Body of pancreas (tissue), 4 donors: ENCODE data around the gene HOXB5.

Experiments used
- POLR2A ChIP-seq, 3 donors: fragments of 450-650 bp; IDR thresholded peaks; one replicate each; pipeline ENCODE4 v1.6.1; 2016; ENCODE audit warnings: antibody characterized with exemption in 3 of 3, mild to moderate bottlenecking in 2 of 3
- TF ChIP-seq, protein P1 (sequence below), 7 experiments: fragments of 450-650 bp in 4 of 7; fragments of 200-600 bp in 3 of 7; sonication (generic) in 3 of 7; IDR thresholded peaks; one replicate each; pipeline ENCODE4 v1.5.1; 2016 to 2019; ENCODE audit warnings: antibody characterized with exemption in 7 of 7

GRCh38 chr17:48547808-48548522 lies 45.6 kb downstream of the HOXB5 start:
- TF ChIP-seq, protein P1, sequence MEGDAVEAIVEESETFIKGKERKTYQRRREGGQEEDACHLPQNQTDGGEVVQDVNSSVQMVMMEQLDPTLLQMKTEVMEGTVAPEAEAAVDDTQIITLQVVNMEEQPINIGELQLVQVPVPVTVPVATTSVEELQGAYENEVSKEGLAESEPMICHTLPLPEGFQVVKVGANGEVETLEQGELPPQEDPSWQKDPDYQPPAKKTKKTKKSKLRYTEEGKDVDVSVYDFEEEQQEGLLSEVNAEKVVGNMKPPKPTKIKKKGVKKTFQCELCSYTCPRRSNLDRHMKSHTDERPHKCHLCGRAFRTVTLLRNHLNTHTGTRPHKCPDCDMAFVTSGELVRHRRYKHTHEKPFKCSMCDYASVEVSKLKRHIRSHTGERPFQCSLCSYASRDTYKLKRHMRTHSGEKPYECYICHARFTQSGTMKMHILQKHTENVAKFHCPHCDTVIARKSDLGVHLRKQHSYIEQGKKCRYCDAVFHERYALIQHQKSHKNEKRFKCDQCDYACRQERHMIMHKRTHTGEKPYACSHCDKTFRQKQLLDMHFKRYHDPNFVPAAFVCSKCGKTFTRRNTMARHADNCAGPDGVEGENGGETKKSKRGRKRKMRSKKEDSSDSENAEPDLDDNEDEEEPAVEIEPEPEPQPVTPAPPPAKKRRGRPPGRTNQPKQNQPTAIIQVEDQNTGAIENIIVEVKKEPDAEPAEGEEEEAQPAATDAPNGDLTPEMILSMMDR (IDR thresholded peaks at IDR 0.05): no peak
- TF ChIP-seq POLR2A (IDR thresholded peaks at IDR 0.05): no peak
